ENCODE measurements around the gene ARHGEF11.

DNA sequence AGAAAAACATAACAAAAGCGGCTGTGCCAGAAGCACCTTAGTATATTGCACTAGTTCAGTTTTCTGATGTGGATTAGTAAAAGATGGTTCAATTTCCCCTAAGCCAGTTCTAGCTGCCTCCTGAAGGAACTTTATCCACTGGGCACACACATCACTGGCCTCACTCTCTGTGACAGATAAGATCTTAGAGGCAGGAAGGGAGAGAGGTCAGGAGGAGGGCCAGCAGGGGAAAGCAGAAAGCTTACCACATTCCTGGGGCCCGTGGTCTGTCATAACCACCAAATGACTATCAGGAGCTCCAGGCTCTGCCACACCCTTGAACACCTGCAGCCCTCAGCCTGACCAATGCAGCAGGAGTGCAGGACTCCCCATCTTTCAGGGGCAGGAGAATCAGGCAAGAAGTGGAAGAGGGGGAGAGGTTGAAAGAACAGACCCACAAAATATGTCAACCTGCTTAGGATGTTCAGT, 87.3 kb downstream of the ARHGEF11 start:
- TF ChIP-seq, protein P1, sequence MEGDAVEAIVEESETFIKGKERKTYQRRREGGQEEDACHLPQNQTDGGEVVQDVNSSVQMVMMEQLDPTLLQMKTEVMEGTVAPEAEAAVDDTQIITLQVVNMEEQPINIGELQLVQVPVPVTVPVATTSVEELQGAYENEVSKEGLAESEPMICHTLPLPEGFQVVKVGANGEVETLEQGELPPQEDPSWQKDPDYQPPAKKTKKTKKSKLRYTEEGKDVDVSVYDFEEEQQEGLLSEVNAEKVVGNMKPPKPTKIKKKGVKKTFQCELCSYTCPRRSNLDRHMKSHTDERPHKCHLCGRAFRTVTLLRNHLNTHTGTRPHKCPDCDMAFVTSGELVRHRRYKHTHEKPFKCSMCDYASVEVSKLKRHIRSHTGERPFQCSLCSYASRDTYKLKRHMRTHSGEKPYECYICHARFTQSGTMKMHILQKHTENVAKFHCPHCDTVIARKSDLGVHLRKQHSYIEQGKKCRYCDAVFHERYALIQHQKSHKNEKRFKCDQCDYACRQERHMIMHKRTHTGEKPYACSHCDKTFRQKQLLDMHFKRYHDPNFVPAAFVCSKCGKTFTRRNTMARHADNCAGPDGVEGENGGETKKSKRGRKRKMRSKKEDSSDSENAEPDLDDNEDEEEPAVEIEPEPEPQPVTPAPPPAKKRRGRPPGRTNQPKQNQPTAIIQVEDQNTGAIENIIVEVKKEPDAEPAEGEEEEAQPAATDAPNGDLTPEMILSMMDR (conservative IDR thresholded peaks at IDR 0.05; ENCODE audit: low read length) = no peak
- no peak for TF ChIP-seq EZH2phosphoT487 (IDR thresholded peaks at IDR 0.05; ENCODE audit: borderline replicate concordance)
